GM12878 (cell line): ENCODE data around the gene SAYSD1. TPM values are rescaled to one million over a fixed set of nuclear protein-coding genes. Genes with fewer than 3 reads are reported as not detected.

Source experiments
- ATAC-seq: fragments of 200-7000 bp; cut with Tn5 transposase; 3 replicates; pipeline ENCODE4 v1.9.1; 2020; ENCODE audit warnings: mild to moderate bottlenecking, moderate library complexity
- BruUV-seq: library from RNA; stranded (reverse); fragments of 400-500 nt; replicated peaks from 2 replicates; lab custom pipeline; 2021; lab: Mats Ljungman, UMichigan
- CTCF ChIA-PET: fragments of 300-600 bp; sonication (Branson Sonifier 250); formaldehyde crosslinking; extraction: SDS; loops from one replicate; lab custom pipeline; 2021; ENCODE audit warnings: inconsistent platforms; lab: Yijun Ruan, JAX
- POLR2A ChIA-PET: fragments of 350-600 bp; formaldehyde crosslinking; extraction: SDS; loops from one replicate; lab custom pipeline; 2021; ENCODE audit warnings: inconsistent platforms; lab: Charles Lee
- RAD21 ChIA-PET: fragments of 300-600 bp; sonication (Branson Sonifier 250); formaldehyde crosslinking; loops from one replicate; lab custom pipeline; 2023; ENCODE audit warnings: antibody characterized with exemption; ENCODE audit not compliant: unreplicated experiment; lab: Charles Lee
- SMC1A ChIA-PET: fragments of 300-600 bp; sonication (Branson Sonifier 250); formaldehyde crosslinking; loops from one replicate; lab custom pipeline; 2023; ENCODE audit not compliant: unreplicated experiment, uncharacterized antibody; lab: Charles Lee
- DNase-seq: peaks from one replicate; pipeline ENCODE4 v3.0.0-alpha.2; 2011; ENCODE audit warnings: low read depth, low spot score
- FAIRE-seq: peaks from 3 replicates; lab custom pipeline; 2011; peaks lifted over from hg19 to GRCh38; lab: Jason Lieb, UNC
- H2AFZ ChIP-seq: 2 replicates; pipeline ENCODE4 v1.6.0; 2011; ENCODE audit warnings: low read depth, low read length, control low read depth; ENCODE audit not compliant: control insufficient read depth
- H3K27ac ChIP-seq: 2 replicates; pipeline ENCODE4 v1.5.1; 2011; ENCODE audit warnings: control low read depth; ENCODE audit not compliant: control insufficient read depth, insufficient read depth
- H3K27me3 ChIP-seq, 2 experiments: replicated peaks in 1 of 2; 2 replicates each; pipeline versions ENCODE4 v1.6.0 to v1.6.1; 2011; ENCODE audit warnings: low read length in 1 of 2; ENCODE audit not compliant: control insufficient read depth in 2 of 2, insufficient read depth in 2 of 2
- H3K36me3 ChIP-seq, 2 experiments: 2 replicates each; pipeline ENCODE4 v1.5.1; 2011; ENCODE audit warnings: low read length in 1 of 2; ENCODE audit not compliant: control insufficient read depth in 2 of 2, insufficient read depth in 2 of 2
- H3K4me1 ChIP-seq: 2 replicates; pipeline ENCODE4 v1.6.1; 2011; ENCODE audit warnings: mild to moderate bottlenecking, low read length, moderate library complexity, mixed read lengths; ENCODE audit not compliant: control insufficient read depth, insufficient read depth
- H3K4me2 ChIP-seq: 2 replicates; pipeline ENCODE4 v1.6.0; 2011; ENCODE audit warnings: control low read depth; ENCODE audit not compliant: control insufficient read depth, insufficient read depth
- H3K4me3 ChIP-seq: fragments of 200-600 bp; sonication (generic); 2 replicates; pipeline ENCODE4 v1.5.1; 2016
- H3K79me2 ChIP-seq: 2 replicates; pipeline ENCODE4 v1.6.0; 2011; ENCODE audit warnings: low read length; ENCODE audit not compliant: control insufficient read depth, insufficient read depth
- H3K9ac ChIP-seq: 2 replicates; pipeline ENCODE4 v1.8.0; 2011; ENCODE audit warnings: low read length, control low read depth, mixed read lengths; ENCODE audit not compliant: control insufficient read depth, insufficient read depth
- H3K9me3 ChIP-seq: replicated peaks from 3 replicates; pipeline ENCODE4 v1.5.1; 2011; ENCODE audit warnings: mild to moderate bottlenecking, low read length; ENCODE audit not compliant: control insufficient read depth, insufficient read depth
- H4K20me1 ChIP-seq: 2 replicates; pipeline ENCODE4 v1.6.0; 2011; ENCODE audit not compliant: control insufficient read depth, insufficient read depth
- BCL11A ChIP-seq: IDR thresholded peaks from 2 replicates; pipeline ENCODE4 v1.6.1; 2011; ENCODE audit warnings: low read depth, low read length
- CHD1 ChIP-seq: IDR thresholded peaks from 2 replicates; pipeline ENCODE4 v1.6.1; 2012; ENCODE audit warnings: low read depth, low read length, improper control_type of control experiment
- EGR1 ChIP-seq, 2 experiments: IDR thresholded peaks; 1 replicate in 1 of 2; 2 replicates in 1 of 2; pipeline ENCODE4 v1.6.1; 2011 to 2012; ENCODE audit warnings: low read depth in 2 of 2, low read length in 2 of 2, borderline replicate concordance in 1 of 2, mild to moderate bottlenecking in 1 of 2, moderate library complexity in 1 of 2
- LARP7 ChIP-seq: fragments of 450-650 bp; IDR thresholded peaks from 2 replicates; pipeline ENCODE4 v1.6.1; 2017; ENCODE audit warnings: mild to moderate bottlenecking
- MXI1 ChIP-seq: fragments of 150-350 bp; IDR thresholded peaks from 2 replicates; pipeline ENCODE4 v1.6.1; 2011; ENCODE audit warnings: low read depth, mild to moderate bottlenecking, inconsistent platforms, low read length, improper control_type of control experiment
- NFXL1 ChIP-seq: fragments of 450-650 bp; IDR thresholded peaks from 2 replicates; pipeline ENCODE4 v1.6.1; 2017; ENCODE audit warnings: antibody characterized with exemption, mild to moderate bottlenecking, borderline replicate concordance
- NKRF ChIP-seq: fragments of 450-650 bp; conservative IDR thresholded peaks from 2 replicates; pipeline ENCODE4 v1.6.1; 2017; ENCODE audit warnings: mild to moderate bottlenecking, moderate library complexity
- RAD21 ChIP-seq: IDR thresholded peaks from 2 replicates; pipeline ENCODE4 v1.6.1; 2011; ENCODE audit warnings: mild to moderate bottlenecking, low read depth, low read length, moderate library complexity; ENCODE audit not compliant: insufficient read depth
- RELA ChIP-seq: fragments of 450-650 bp; IDR thresholded peaks from 2 replicates; pipeline ENCODE4 v1.8.0; 2014; ENCODE audit warnings: borderline replicate concordance; ENCODE audit not compliant: partially characterized antibody
- SRF ChIP-seq, 2 experiments: IDR thresholded peaks; 2 replicates each; pipeline ENCODE4 v1.6.1; 2011; ENCODE audit warnings: low read depth in 2 of 2, low read length in 2 of 2, mild to moderate bottlenecking in 1 of 2, moderate library complexity in 1 of 2
- TCF3 ChIP-seq: IDR thresholded peaks from 2 replicates; pipeline ENCODE4 v1.6.1; 2012; ENCODE audit warnings: low read depth, mild to moderate bottlenecking, low read length, borderline replicate concordance; ENCODE audit not compliant: insufficient read depth
- USF2 ChIP-seq: IDR thresholded peaks from 2 replicates; pipeline ENCODE4 v1.6.1; 2011; ENCODE audit warnings: low read depth, low read length, improper control_type of control experiment, borderline replicate concordance
- WGBS: methylation state at CpG from one replicate; pipeline ENCODE4 v1.1.6; 2016; ENCODE audit warnings: low lambda C conversion rate; ENCODE audit not compliant: insufficient replicate concordance, insufficient coverage; ENCODE audit errors: missing lambda C conversion rate; 5-methylcytosine and 5-hydroxymethylcytosine counted together
- in situ Hi-C: fragments of 300-500 bp; cut with MboI; formaldehyde crosslinking; loops from 9 replicates; pipeline ENCODE4 v1.14.3; 2018; ENCODE audit warnings: mixed read lengths
- intact Hi-C: fragments of 100-400 bp; cut with micrococcal nuclease; formaldehyde crosslinking; loops from one replicate; pipeline ENCODE4 v1.14.2; 2022; ENCODE audit not compliant: unreplicated experiment
- polyA plus RNA-seq, 11 experiments: library from polyadenylated mRNA; depleted of rRNA in 4 of 11; unstranded in 6 of 11; stranded (reverse) in 5 of 11; fragments of >200 nt; fragmentation: Nextera tagmentation in 4 of 11; fragmentation: Illumina TruSeq in 1 of 11; extraction: Ambion mirVana in 4 of 11; extraction: Trizol in 1 of 11; gene quantifications; 1 replicate in 1 of 11; 2 replicates in 10 of 11; pipeline versions ENCODE4 v1.2.1 to v1.2.3, GENCODE V29; 2011 to 2016; ENCODE audit warnings: inconsistent platforms in 2 of 11, missing spikeins in 2 of 11, low read depth in 1 of 11
- total RNA-seq, 4 experiments: library from RNA; depleted of rRNA in 3 of 4; stranded (reverse); fragments of >200 nt in 3 of 4; fragmentation: Illumina TruSeq in 1 of 4; extraction: Trizol in 1 of 4; gene quantifications; 2 replicates each; pipeline versions ENCODE4 v1.2.1 to v1.2.3, GENCODE V29; 2013 to 2021

Gene SAYSD1
- total and polyA plus RNA-seq, 10 of the 15 experiments (the other 5 are each of a cell fraction or from before 2014, with no cell fraction given): 1.5 to 7.3 (median 6.4) TPM

GRCh38 chr6:39124114-39124513, 9.1 kb upstream of the SAYSD1 start (continued):
- no peak for TF ChIP-seq USF2
- no peak for TF ChIP-seq TCF3
- no peak for TF ChIP-seq RAD21
- TF ChIP-seq SRF (IDR thresholded peaks at IDR 0.05; ENCODE audit: low read depth in 2 of 2, low read length in 2 of 2): no peak

- H3K27me3 ChIP-seq: no peaks in the 10 kb centered on the region
- intact Hi-C loops (no loop called here), in situ Hi-C loops (no loop called here)
- no peak overlapping the region for H3K9ac ChIP-seq
- no TSS peak for BruUV-seq
- no peaks in the 10 kb centered on the region for H3K36me3 ChIP-seq
- H3K4me1 ChIP-seq: peaks cover 3% of the 10 kb centered on the region; the same call in 1 of the 2 replicates
- H2AFZ ChIP-seq: no peak overlapping the region
- POLR2A ChIA-PET: no interaction called here
- no peak for TF ChIP-seq EGR1 (IDR thresholded peaks at IDR 0.05; ENCODE audit: borderline replicate concordance in 1 of 2, low read depth in 2 of 2, low read length in 2 of 2)
- TF ChIP-seq MXI1: no peak
- no peak for TF ChIP-seq LARP7
- TF ChIP-seq CHD1: no peak
- TF ChIP-seq NKRF: no peak
- TF ChIP-seq RELA: no peak
- TF ChIP-seq NFXL1: no peak
- TF ChIP-seq BCL11A: no peak
- no peak overlapping the region for H3K4me2 ChIP-seq
- no peak overlapping the region for H3K4me3 ChIP-seq
- RAD21 ChIA-PET: no interaction called here
- CTCF ChIA-PET: no interaction called here
- H3K27ac ChIP-seq: no peak overlapping the region
- SMC1A ChIA-PET: interaction anchor here (0.9 kb wide), 1 partner anchor 96 kb away, joined by 3 read pairs; no protein-coding TSS in a partner anchor
- WGBS: 79% methylated on average over 4 of the region's 4 CpGs
- H3K9me3 ChIP-seq: no peaks in the 10 kb centered on the region
- H4K20me1 ChIP-seq: no peaks in the 10 kb centered on the region
- no peaks in the 10 kb centered on the region for H3K79me2 ChIP-seq
- no peak for FAIRE-seq
- DNase-seq: no peak
- no peak for ATAC-seq
Observed at GRCh38 chr6:39118921-39119320, 3.9 kb upstream of the SAYSD1 start.
